ENCODE measurements around the gene CD8B.
"Not testable (repeated sequence)": the region's sequence is repeated elsewhere in the genome, so short reads cannot be mapped to it uniquely, and the experiment has no call there.

DNA sequence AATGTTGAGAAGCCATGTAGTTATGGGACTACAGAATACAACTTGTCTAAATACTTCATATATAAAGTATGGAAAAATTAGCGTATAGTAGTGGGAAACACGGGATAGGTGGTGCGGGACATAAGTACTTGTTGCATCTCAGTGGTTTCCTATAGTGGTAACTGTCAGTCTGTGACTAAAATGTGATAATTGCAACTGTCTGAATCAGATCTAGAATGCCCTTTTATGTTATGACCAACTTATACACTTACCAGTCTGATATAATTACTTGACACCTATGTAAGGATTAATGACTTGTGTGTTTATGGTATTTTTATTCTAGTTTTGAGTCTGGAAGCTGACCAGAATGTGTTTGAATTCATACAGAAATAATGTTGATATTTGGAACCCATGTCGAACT lies 9.3 kb upstream of the CD8B start:
- TF ChIP-seq, protein P1, sequence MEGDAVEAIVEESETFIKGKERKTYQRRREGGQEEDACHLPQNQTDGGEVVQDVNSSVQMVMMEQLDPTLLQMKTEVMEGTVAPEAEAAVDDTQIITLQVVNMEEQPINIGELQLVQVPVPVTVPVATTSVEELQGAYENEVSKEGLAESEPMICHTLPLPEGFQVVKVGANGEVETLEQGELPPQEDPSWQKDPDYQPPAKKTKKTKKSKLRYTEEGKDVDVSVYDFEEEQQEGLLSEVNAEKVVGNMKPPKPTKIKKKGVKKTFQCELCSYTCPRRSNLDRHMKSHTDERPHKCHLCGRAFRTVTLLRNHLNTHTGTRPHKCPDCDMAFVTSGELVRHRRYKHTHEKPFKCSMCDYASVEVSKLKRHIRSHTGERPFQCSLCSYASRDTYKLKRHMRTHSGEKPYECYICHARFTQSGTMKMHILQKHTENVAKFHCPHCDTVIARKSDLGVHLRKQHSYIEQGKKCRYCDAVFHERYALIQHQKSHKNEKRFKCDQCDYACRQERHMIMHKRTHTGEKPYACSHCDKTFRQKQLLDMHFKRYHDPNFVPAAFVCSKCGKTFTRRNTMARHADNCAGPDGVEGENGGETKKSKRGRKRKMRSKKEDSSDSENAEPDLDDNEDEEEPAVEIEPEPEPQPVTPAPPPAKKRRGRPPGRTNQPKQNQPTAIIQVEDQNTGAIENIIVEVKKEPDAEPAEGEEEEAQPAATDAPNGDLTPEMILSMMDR (IDR thresholded peaks at IDR 0.05 in 2 of 3, conservative IDR thresholded peaks at IDR 0.05 in 1 of 3; ENCODE audit: insufficient read depth in 2 of 3, low read depth in 1 of 3, low read length in 3 of 3): not testable (repeated sequence)
- not testable (repeated sequence) for TF ChIP-seq RAD21 (CRISPR knock-in tag; conservative IDR thresholded peaks at IDR 0.05 in 1 of 2, IDR thresholded peaks at IDR 0.05 in 1 of 2); MTA2 (IDR thresholded peaks at IDR 0.05; ENCODE audit: low read depth); SRF (CRISPR knock-in tag; IDR thresholded peaks at IDR 0.05); POLR2AphosphoS5 (IDR thresholded peaks at IDR 0.05; ENCODE audit: control insufficient read depth, insufficient read depth, low read depth, low read length); NEUROD1 (IDR thresholded peaks at IDR 0.05; ENCODE audit: borderline replicate concordance, low read depth, low read length, partially characterized antibody); BRCA1 (IDR thresholded peaks at IDR 0.05); BRCA1 (CRISPR knock-in tag; IDR thresholded peaks at IDR 0.05)
- TF ChIP-seq, protein P2, sequence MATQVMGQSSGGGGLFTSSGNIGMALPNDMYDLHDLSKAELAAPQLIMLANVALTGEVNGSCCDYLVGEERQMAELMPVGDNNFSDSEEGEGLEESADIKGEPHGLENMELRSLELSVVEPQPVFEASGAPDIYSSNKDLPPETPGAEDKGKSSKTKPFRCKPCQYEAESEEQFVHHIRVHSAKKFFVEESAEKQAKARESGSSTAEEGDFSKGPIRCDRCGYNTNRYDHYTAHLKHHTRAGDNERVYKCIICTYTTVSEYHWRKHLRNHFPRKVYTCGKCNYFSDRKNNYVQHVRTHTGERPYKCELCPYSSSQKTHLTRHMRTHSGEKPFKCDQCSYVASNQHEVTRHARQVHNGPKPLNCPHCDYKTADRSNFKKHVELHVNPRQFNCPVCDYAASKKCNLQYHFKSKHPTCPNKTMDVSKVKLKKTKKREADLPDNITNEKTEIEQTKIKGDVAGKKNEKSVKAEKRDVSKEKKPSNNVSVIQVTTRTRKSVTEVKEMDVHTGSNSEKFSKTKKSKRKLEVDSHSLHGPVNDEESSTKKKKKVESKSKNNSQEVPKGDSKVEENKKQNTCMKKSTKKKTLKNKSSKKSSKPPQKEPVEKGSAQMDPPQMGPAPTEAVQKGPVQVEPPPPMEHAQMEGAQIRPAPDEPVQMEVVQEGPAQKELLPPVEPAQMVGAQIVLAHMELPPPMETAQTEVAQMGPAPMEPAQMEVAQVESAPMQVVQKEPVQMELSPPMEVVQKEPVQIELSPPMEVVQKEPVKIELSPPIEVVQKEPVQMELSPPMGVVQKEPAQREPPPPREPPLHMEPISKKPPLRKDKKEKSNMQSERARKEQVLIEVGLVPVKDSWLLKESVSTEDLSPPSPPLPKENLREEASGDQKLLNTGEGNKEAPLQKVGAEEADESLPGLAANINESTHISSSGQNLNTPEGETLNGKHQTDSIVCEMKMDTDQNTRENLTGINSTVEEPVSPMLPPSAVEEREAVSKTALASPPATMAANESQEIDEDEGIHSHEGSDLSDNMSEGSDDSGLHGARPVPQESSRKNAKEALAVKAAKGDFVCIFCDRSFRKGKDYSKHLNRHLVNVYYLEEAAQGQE (IDR thresholded peaks at IDR 0.05; ENCODE audit: borderline replicate concordance): not testable (repeated sequence)
- TF ChIP-seq, protein P2 (CRISPR knock-in tag; IDR thresholded peaks at IDR 0.05; ENCODE audit: low read depth): not testable (repeated sequence)
- TF ChIP-seq, protein P3, sequence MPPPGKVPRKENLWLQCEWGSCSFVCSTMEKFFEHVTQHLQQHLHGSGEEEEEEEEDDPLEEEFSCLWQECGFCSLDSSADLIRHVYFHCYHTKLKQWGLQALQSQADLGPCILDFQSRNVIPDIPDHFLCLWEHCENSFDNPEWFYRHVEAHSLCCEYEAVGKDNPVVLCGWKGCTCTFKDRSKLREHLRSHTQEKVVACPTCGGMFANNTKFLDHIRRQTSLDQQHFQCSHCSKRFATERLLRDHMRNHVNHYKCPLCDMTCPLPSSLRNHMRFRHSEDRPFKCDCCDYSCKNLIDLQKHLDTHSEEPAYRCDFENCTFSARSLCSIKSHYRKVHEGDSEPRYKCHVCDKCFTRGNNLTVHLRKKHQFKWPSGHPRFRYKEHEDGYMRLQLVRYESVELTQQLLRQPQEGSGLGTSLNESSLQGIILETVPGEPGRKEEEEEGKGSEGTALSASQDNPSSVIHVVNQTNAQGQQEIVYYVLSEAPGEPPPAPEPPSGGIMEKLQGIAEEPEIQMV (tag; conservative IDR thresholded peaks at IDR 0.05; ENCODE audit: low read depth): not testable (repeated sequence)

All from K562 (cell line).